ENCODE measurements around the gene TRAF2. TPM values are rescaled to one million over a fixed set of nuclear protein-coding genes. Genes with fewer than 3 reads are reported as not detected.

The TRAF2 gene
- polyA plus RNA-seq, 2 of the 4 experiments (the other 2 are of a cell fraction), result 23.8 to 39.5 TPM

GRCh38 chr9:136953771-136954269 lies 67.5 kb downstream of the TRAF2 start (continued):
- TF ChIP-seq FOSL2 (IDR thresholded peaks at IDR 0.05) (no peak), FOSL2 (CRISPR knock-in tag; IDR thresholded peaks at IDR 0.05) (no peak), SREBF2 (IDR thresholded peaks at IDR 0.05) (no peak)

- H3K4me2 ChIP-seq, result no peak overlapping the region
- no peak for ATAC-seq
- H3K9me3 ChIP-seq, result no peaks in the 10 kb centered on the region
- DNase-seq (ENCODE audit: low read depth in 1 of 2, low spot score in 1 of 2), result no peak
- CTCF ChIA-PET, result interaction anchor here (1.1 to 11.3 kb wide), 2 partner anchors 77 to 92 kb away, joined by 3 to 282 read pairs; partner anchors contain the start of genes ABCA2, FUT7 and NPDC1
- H3K4me3 ChIP-seq, result no peak overlapping the region
- no peak overlapping the region for H3K27ac ChIP-seq
- WGBS (ENCODE audit: missing lambda C conversion rate), result 85% methylated on average over 15 of the region's 25 CpGs
- POLR2A ChIA-PET, result interaction anchor here (0.6 kb wide), 1 partner anchor 37 kb away, joined by 3 read pairs; no protein-coding TSS in a partner anchor
- no peak for FAIRE-seq
- peaks cover 7% of the 10 kb centered on the region for H3K4me1 ChIP-seq
- TF ChIP-seq BCL3 (IDR thresholded peaks at IDR 0.05) (no peak), JUNB (IDR thresholded peaks at IDR 0.05) (no peak), PHF8 (IDR thresholded peaks at IDR 0.05; ENCODE audit: borderline replicate concordance, low read depth) (no peak), REST (IDR thresholded peaks at IDR 0.05) (no peak), HDAC2 (IDR thresholded peaks at IDR 0.05) (no peak), TFCP2L1 (CRISPR knock-in tag; IDR thresholded peaks at IDR 0.05) (no peak), BHLHE40 (IDR thresholded peaks at IDR 0.05; ENCODE audit: low read depth, low read length) (no peak), NR3C1 (IDR thresholded peaks at IDR 0.05) (no peak), HOXA7 (CRISPR knock-in tag; IDR thresholded peaks at IDR 0.05) (no peak), RAD21 (conservative IDR thresholded peaks at IDR 0.05 in 1 of 2, IDR thresholded peaks at IDR 0.05 in 1 of 2) (no peak), KDM1A (IDR thresholded peaks at IDR 0.05; ENCODE audit: low read depth) (no peak), RFX5 (IDR thresholded peaks at IDR 0.05) (no peak)
- TF ChIP-seq, protein P1, sequence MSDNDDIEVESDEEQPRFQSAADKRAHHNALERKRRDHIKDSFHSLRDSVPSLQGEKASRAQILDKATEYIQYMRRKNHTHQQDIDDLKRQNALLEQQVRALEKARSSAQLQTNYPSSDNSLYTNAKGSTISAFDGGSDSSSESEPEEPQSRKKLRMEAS (IDR thresholded peaks at IDR 0.05), result no peak
Observed at GRCh38 chr9:136954270-136955083, 68.2 kb downstream of the TRAF2 start.

GRCh38 chr9:136955202-136955942 lies 69.1 kb downstream of the TRAF2 start:
- POLR2A ChIA-PET, result no interaction called here
- H3K9me3 ChIP-seq, result no peaks in the 10 kb centered on the region
- whole genome bisulfite sequencing (ENCODE audit: missing lambda C conversion rate), result 75% methylated on average over 9 of the region's 14 CpGs
- no peak for FAIRE-seq
- no peak for ATAC-seq
- no peak overlapping the region for H3K4me2 ChIP-seq
- CTCF ChIA-PET, result interaction anchor here (0.7 to 1.1 kb wide), 2 partner anchors 91 to 92 kb away, joined by 3 read pairs; partner anchors contain the start of gene NPDC1
- no peak overlapping the region for H3K27ac ChIP-seq
- H3K4me3 ChIP-seq, result no peak overlapping the region
- no peak for DNase-seq (ENCODE audit: low read depth in 1 of 2, low spot score in 1 of 2)
- peaks cover 7% of the 10 kb centered on the region for H3K4me1 ChIP-seq
- TF ChIP-seq ZC3H11A (IDR thresholded peaks at IDR 0.05), result no peak
- no peak for TF ChIP-seq TP53 (CRISPR knock-in tag; IDR thresholded peaks at IDR 0.05)
- TF ChIP-seq CHD4 (IDR thresholded peaks at IDR 0.05; ENCODE audit: borderline replicate concordance), result no peak
- TF ChIP-seq ESRRA (IDR thresholded peaks at IDR 0.05; ENCODE audit: borderline replicate concordance, low read length), result no peak
- TF ChIP-seq POLR2AphosphoS2 (conservative IDR thresholded peaks at IDR 0.05; ENCODE audit: low read length), result no peak
- TF ChIP-seq USF2 (IDR thresholded peaks at IDR 0.05), result no peak
- TF ChIP-seq, protein P2, sequence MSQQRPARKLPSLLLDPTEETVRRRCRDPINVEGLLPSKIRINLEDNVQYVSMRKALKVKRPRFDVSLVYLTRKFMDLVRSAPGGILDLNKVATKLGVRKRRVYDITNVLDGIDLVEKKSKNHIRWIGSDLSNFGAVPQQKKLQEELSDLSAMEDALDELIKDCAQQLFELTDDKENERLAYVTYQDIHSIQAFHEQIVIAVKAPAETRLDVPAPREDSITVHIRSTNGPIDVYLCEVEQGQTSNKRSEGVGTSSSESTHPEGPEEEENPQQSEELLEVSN (IDR thresholded peaks at IDR 0.05; ENCODE audit: borderline replicate concordance, low read depth), result no peak
- no peak for TF ChIP-seq HOXB13 (CRISPR knock-in tag; IDR thresholded peaks at IDR 0.05; ENCODE audit: low read depth)
- TF ChIP-seq POLR2A (IDR thresholded peaks at IDR 0.05; ENCODE audit: low read length), result no peak
- TF ChIP-seq, protein P1 (IDR thresholded peaks at IDR 0.05), result no peak
- TF ChIP-seq, protein P3, sequence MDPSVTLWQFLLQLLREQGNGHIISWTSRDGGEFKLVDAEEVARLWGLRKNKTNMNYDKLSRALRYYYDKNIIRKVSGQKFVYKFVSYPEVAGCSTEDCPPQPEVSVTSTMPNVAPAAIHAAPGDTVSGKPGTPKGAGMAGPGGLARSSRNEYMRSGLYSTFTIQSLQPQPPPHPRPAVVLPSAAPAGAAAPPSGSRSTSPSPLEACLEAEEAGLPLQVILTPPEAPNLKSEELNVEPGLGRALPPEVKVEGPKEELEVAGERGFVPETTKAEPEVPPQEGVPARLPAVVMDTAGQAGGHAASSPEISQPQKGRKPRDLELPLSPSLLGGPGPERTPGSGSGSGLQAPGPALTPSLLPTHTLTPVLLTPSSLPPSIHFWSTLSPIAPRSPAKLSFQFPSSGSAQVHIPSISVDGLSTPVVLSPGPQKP (IDR thresholded peaks at IDR 0.05; ENCODE audit: low read depth, low read length), result no peak
